Ascending aorta (tissue), 2 donors: ENCODE measurements around the gene MACF1. TPM values are rescaled to one million over a fixed set of nuclear protein-coding genes. Genes with fewer than 3 reads are reported as not detected.

ENCODE experiments used
- DNase-seq, 2 donors: peaks; one replicate each; pipeline ENCODE4 v3.0.0-alpha.2; 2019; ENCODE audit warnings: low spot score in 2 of 2
- H3K27ac ChIP-seq, 2 donors: fragments of 200-600 bp; sonication (generic); one replicate each; pipeline ENCODE4 v1.5.1; 2016 to 2017; ENCODE audit warnings: mild to moderate bottlenecking in 1 of 2
- H3K27me3 ChIP-seq: fragments of 200-600 bp; sonication (generic); one replicate; pipeline ENCODE4 v1.5.1; 2017
- H3K36me3 ChIP-seq, 2 donors: fragments of 200-600 bp; sonication (generic); one replicate each; pipeline ENCODE4 v1.5.1; 2016
- H3K4me1 ChIP-seq, 2 donors: fragments of 200-600 bp; sonication (generic); one replicate each; pipeline ENCODE4 v1.5.1; 2016 to 2017; ENCODE audit warnings: mild to moderate bottlenecking in 1 of 2
- H3K4me3 ChIP-seq, 2 donors: fragments of 200-600 bp; sonication (generic); one replicate each; pipeline ENCODE4 v1.5.1; 2016 to 2017; ENCODE audit warnings: mild to moderate bottlenecking in 1 of 2
- H3K9me3 ChIP-seq, 2 donors: fragments of 200-600 bp; sonication (generic); one replicate each; pipeline ENCODE4 v1.5.1; 2016
- intact Hi-C: fragments of 100-400 bp; cut with DNase I; formaldehyde crosslinking; loops from one replicate; pipeline ENCODE4 v1.15.1; 2023
- total RNA-seq: library from RNA; depleted of rRNA; stranded (reverse); fragments of >200 nt; gene quantifications from one replicate; pipeline ENCODE4 v1.1.0, GENCODE V29; 2016
- TF ChIP-seq, protein P1 (sequence below), 3 experiments: fragments of 200-600 bp in 2 of 3; fragments of 450-650 bp in 1 of 3; sonication (generic) in 2 of 3; IDR thresholded peaks; one replicate each; pipeline ENCODE4 v1.5.1; 2016 to 2019; ENCODE audit warnings: antibody characterized with exemption in 3 of 3, mild to moderate bottlenecking in 1 of 3, moderate library complexity in 1 of 3

The MACF1 gene
- total RNA-seq, 1 donor from 2014 or later: 279 TPM

DNA sequence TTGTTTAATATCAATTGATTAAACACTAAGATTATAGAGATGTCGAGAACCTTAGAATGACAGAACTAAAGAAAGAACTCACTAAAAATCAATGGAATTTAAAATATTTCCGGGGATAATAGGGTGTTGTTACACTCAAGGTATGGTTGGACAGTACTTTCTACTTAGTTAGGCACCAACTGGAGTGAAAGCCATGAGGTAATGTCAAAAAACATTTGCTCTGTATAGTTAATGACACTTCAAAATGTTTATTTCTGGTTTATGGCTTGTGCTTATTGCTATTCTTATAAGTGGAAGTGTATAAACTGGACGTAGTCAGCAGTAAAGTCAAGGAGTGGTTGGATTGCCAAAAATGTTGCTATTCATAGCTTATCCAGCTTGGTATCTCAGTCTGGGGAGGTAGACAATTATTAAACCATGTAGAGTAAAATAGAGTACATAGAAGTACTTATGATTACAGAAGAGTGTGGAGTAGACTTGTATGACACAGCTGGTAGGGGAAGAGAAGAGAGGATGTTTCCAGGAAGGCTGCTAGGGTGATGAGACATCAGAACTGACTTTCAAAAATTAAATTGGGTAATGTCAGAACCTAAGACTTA lies 230.4 kb downstream of the MACF1 start:
- TF ChIP-seq, protein P1, sequence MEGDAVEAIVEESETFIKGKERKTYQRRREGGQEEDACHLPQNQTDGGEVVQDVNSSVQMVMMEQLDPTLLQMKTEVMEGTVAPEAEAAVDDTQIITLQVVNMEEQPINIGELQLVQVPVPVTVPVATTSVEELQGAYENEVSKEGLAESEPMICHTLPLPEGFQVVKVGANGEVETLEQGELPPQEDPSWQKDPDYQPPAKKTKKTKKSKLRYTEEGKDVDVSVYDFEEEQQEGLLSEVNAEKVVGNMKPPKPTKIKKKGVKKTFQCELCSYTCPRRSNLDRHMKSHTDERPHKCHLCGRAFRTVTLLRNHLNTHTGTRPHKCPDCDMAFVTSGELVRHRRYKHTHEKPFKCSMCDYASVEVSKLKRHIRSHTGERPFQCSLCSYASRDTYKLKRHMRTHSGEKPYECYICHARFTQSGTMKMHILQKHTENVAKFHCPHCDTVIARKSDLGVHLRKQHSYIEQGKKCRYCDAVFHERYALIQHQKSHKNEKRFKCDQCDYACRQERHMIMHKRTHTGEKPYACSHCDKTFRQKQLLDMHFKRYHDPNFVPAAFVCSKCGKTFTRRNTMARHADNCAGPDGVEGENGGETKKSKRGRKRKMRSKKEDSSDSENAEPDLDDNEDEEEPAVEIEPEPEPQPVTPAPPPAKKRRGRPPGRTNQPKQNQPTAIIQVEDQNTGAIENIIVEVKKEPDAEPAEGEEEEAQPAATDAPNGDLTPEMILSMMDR (IDR thresholded peaks at IDR 0.05): no peak
- Histone ChIP-seq H3K27ac (peak overlapping the region in 1 of 2 donors; percentile 30), H3K4me3 (no peak overlapping the region), H3K27me3 (no peaks in the 10 kb centered on the region), H3K4me1 (peaks cover 0 to 3% of the 10 kb centered on the region in 2 donors), H3K9me3 (no peaks in the 10 kb centered on the region), H3K36me3 (peaks cover 66 to 85% of the 10 kb centered on the region in 2 donors)
- DNase-seq: no peak
- intact Hi-C loops: no loop called here

DNA sequence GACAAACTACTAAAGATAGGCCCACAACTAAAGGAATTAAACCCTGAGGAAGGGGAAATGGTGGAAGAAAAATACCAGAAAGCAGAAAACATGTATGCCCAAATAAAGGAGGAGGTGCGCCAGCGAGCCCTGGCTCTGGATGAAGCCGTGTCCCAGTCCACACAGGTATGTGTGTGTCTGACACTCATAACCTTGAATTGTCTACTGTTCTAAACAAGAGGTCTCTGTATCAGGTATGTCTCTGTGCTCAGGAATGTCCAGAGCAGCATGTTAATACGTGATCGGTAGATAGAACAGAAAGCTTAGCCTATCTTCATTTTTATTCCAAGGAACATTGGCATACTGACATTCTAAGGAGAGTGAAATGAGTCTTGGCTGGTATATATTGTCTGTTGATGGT lies 231.1 kb downstream of the MACF1 start:
- Histone ChIP-seq H3K27ac (peak overlapping the region in 1 of 2 donors; percentile 30), H3K27me3 (no peaks in the 10 kb centered on the region), H3K4me1 (peaks cover 0 to 3% of the 10 kb centered on the region in 2 donors), H3K4me3 (no peak overlapping the region), H3K9me3 (no peaks in the 10 kb centered on the region), H3K36me3 (peaks cover 68 to 85% of the 10 kb centered on the region in 2 donors)
- intact Hi-C loops: no loop called here
- TF ChIP-seq, protein P1 (IDR thresholded peaks at IDR 0.05): no peak
- no peak for DNase-seq

DNA sequence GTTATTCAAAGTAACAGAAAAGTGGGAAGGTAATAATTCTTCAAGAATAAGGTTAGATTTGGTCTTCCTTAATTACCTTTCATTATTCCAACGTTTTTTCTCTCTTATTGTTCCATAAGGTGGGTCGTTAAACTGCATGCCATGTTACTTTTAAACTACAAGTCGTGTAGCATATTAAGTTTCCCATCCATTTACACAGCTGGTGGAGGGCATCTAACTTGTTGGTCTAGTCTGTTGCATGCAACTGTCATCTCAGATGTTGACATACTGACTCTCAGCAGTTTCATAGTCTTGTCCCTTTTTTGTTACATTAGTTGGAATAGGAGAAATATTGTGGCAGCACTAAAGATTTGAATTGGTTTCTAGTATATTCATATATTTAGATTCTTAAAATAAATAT lies 232.3 kb downstream of the MACF1 start:
- TF ChIP-seq, protein P1 (IDR thresholded peaks at IDR 0.05): no peak
- Histone ChIP-seq H3K27me3 (no peaks in the 10 kb centered on the region), H3K9me3 (no peaks in the 10 kb centered on the region), H3K4me3 (no peak overlapping the region), H3K4me1 (peaks cover 0 to 3% of the 10 kb centered on the region in 2 donors), H3K27ac (no peak overlapping the region), H3K36me3 (peaks cover 80 to 93% of the 10 kb centered on the region in 2 donors)
- no peak for DNase-seq
- intact Hi-C loops: no loop called here

DNA sequence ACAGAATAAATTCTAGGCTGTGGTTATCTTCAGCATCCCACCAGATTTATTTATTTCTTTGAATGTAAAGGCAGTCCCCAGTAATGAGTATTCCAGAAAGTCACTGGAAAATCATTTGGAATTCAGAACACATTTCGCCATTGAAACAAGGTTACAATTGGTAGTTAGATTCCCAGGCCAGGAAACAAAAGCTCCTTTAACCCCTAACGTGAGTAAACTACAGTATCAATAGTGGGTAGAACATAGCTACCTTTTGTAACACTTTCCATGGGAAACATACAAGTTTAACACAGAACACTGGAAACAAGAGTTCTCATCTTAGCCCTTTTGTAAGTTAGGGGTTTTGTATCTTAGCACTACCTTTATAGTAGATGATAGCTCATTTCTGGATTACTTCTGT lies 233.5 kb downstream of the MACF1 start:
- Histone ChIP-seq H3K27me3 (no peaks in the 10 kb centered on the region), H3K4me3 (no peak overlapping the region), H3K4me1 (peaks cover 0 to 3% of the 10 kb centered on the region in 2 donors), H3K9me3 (no peaks in the 10 kb centered on the region), H3K27ac (no peak overlapping the region), H3K36me3 (peaks cover 87 to 97% of the 10 kb centered on the region in 2 donors)
- TF ChIP-seq, protein P1 (IDR thresholded peaks at IDR 0.05): no peak
- intact Hi-C loops: no loop called here
- DNase-seq: no peak

DNA sequence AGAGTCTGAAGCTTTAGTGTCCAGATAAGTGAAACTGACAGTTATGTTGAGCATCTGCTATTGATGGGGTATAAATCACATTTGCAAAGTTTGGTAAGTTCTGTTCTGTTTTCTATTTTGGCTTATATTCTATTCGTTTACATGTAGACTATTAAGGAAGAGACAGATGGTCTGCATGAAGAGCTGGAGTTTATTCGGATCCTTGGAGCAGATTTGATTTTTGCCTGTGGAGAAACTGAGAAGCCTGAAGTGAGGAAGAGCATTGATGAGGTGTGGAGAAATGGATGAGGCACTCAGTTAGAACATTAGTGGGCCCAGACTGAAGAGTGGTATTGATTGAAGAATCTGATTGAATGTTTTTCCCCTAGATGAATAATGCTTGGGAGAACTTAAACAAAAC lies 236.4 kb downstream of the MACF1 start:
- no peak overlapping the region for H3K4me3 ChIP-seq
- H3K9me3 ChIP-seq: no peaks in the 10 kb centered on the region
- no peak for DNase-seq
- H3K4me1 ChIP-seq: no peaks in the 10 kb centered on the region
- intact Hi-C loops: no loop called here
- H3K27me3 ChIP-seq: no peaks in the 10 kb centered on the region
- TF ChIP-seq, protein P1 (IDR thresholded peaks at IDR 0.05): no peak
- no peak overlapping the region for H3K27ac ChIP-seq
- peaks cover 92 to 99% of the 10 kb centered on the region in 2 donors for H3K36me3 ChIP-seq
